Subcutaneous abdominal adipose tissue (tissue), 5 donors: ENCODE results near the gene GPR148.
"Not testable (repeated sequence)": the region's sequence is repeated elsewhere in the genome, so short reads cannot be mapped to it uniquely, and the experiment has no call there.

ENCODE experiments used
- H3K27ac ChIP-seq: one replicate; pipeline ENCODE4 v1.7.0; 2013; ENCODE audit warnings: low read depth, mild to moderate bottlenecking, inconsistent platforms, low read length, moderate library complexity
- H3K27me3 ChIP-seq, 5 donors: one replicate each; pipeline ENCODE4 v1.7.0; 2013; ENCODE audit warnings: low read length in 5 of 5, inconsistent platforms in 1 of 5; ENCODE audit not compliant: control insufficient read depth in 5 of 5, insufficient read depth in 4 of 5
- H3K36me3 ChIP-seq, 5 donors: one replicate each; pipeline ENCODE4 v1.7.0; 2013; ENCODE audit warnings: low read length in 5 of 5; ENCODE audit not compliant: control insufficient read depth in 5 of 5, insufficient read depth in 5 of 5
- H3K4me1 ChIP-seq, 5 donors: one replicate each; pipeline ENCODE4 v1.7.0; 2013; ENCODE audit warnings: low read length in 5 of 5, mild to moderate bottlenecking in 3 of 5, moderate library complexity in 1 of 5; ENCODE audit not compliant: control insufficient read depth in 5 of 5, insufficient read depth in 5 of 5
- H3K4me3 ChIP-seq, 5 donors: one replicate each; pipeline ENCODE4 v1.7.0; 2013; ENCODE audit warnings: low read length in 5 of 5, low read depth in 1 of 5
- H3K9ac ChIP-seq, 5 donors: one replicate each; pipeline ENCODE4 v1.7.0; 2013; ENCODE audit warnings: low read length in 5 of 5, mild to moderate bottlenecking in 4 of 5, moderate library complexity in 3 of 5
- H3K9me3 ChIP-seq, 5 donors: one replicate each; pipeline ENCODE4 v1.7.0; 2013; ENCODE audit warnings: low read length in 5 of 5; ENCODE audit not compliant: control insufficient read depth in 5 of 5
- donor health status: healthy.
- donor health status: healthy.
- donor health status: healthy.
- donor health status: healthy.
- donor health status: healthy.

GPR148 gene

GRCh38 chr2:130727286-130727924 lies 1.5 kb upstream of the GPR148 start:
- H3K27me3 ChIP-seq = peaks cover 0 to 8% (median 5%) of the 10 kb centered on the region in 5 donors
- no peak overlapping the region for H3K27ac ChIP-seq
- peak overlapping the region in 4 of 5 donors; percentile 44 to 73 (median 64) for H3K9ac ChIP-seq
- H3K36me3 ChIP-seq = no peaks in the 10 kb centered on the region
- peaks cover 0 to 21% (median 18%) of the 10 kb centered on the region in 5 donors for H3K4me1 ChIP-seq
- no peaks in the 10 kb centered on the region for H3K9me3 ChIP-seq
- peak overlapping the region; percentile 61 to 72 (median 71) for H3K4me3 ChIP-seq

GRCh38 chr2:130728007-130728454 lies 839 bp upstream of the GPR148 start:
- Histone ChIP-seq H3K27ac (no peak overlapping the region), H3K27me3 (peaks cover 0 to 8% (median 5%) of the 10 kb centered on the region in 5 donors), H3K4me1 (peaks cover 0 to 21% (median 18%) of the 10 kb centered on the region in 5 donors), H3K9me3 (no peaks in the 10 kb centered on the region), H3K9ac (peak overlapping the region in 1 of 5 donors; percentile 32), H3K4me3 (peak overlapping the region in 4 of 5 donors; percentile 71 to 72 (median 71)), H3K36me3 (no peaks in the 10 kb centered on the region)

- no peak overlapping the region for H3K4me3 ChIP-seq
- H3K27ac ChIP-seq = no peak overlapping the region
- H3K36me3 ChIP-seq = no peaks in the 10 kb centered on the region
- H3K4me1 ChIP-seq = peaks cover 0 to 21% (median 18%) of the 10 kb centered on the region in 5 donors
- no peak overlapping the region for H3K9ac ChIP-seq
- peaks cover 0 to 8% (median 5%) of the 10 kb centered on the region in 5 donors for H3K27me3 ChIP-seq
- peaks cover 0 to 3% (median 0%) of the 10 kb centered on the region in 5 donors for H3K9me3 ChIP-seq
Measured at GRCh38 chr2:130729322-130730299, 741 bp downstream of the GPR148 start.

GRCh38 chr2:130732257-130732656 lies 3.4 kb downstream of the GPR148 start:
- not testable (repeated sequence) for H3K9ac ChIP-seq, H3K36me3 ChIP-seq, H3K27ac ChIP-seq, H3K4me3 ChIP-seq, H3K9me3 ChIP-seq, H3K27me3 ChIP-seq
- peaks cover 0 to 10% (median 8%) of the 10 kb centered on the region in 5 donors for H3K4me1 ChIP-seq

GRCh38 chr2:130735200-130735599 lies 6.3 kb downstream of the GPR148 start:
- H3K4me1 ChIP-seq = no peaks in the 10 kb centered on the region
- no peaks in the 10 kb centered on the region for H3K36me3 ChIP-seq
- no peak overlapping the region for H3K4me3 ChIP-seq
- peaks cover 0 to 9% (median 7%) of the 10 kb centered on the region in 5 donors for H3K9me3 ChIP-seq
- no peak overlapping the region for H3K27ac ChIP-seq
- no peak overlapping the region for H3K9ac ChIP-seq
- H3K27me3 ChIP-seq = peaks cover 0 to 5% (median 3%) of the 10 kb centered on the region in 5 donors

- H3K9me3 ChIP-seq = peaks cover 0 to 9% (median 7%) of the 10 kb centered on the region in 5 donors
- no peak overlapping the region for H3K9ac ChIP-seq
- no peak overlapping the region for H3K4me3 ChIP-seq
- peaks cover 0 to 7% (median 5%) of the 10 kb centered on the region in 5 donors for H3K27me3 ChIP-seq
- H3K4me1 ChIP-seq = no peaks in the 10 kb centered on the region
- no peaks in the 10 kb centered on the region for H3K36me3 ChIP-seq
- no peak overlapping the region for H3K27ac ChIP-seq
Measured at GRCh38 chr2:130736487-130736886, 7.6 kb downstream of the GPR148 start.

- no peak overlapping the region for H3K4me3 ChIP-seq
- no peak overlapping the region for H3K9ac ChIP-seq
- H3K4me1 ChIP-seq = no peaks in the 10 kb centered on the region
- H3K27ac ChIP-seq = no peak overlapping the region
- H3K36me3 ChIP-seq = no peaks in the 10 kb centered on the region
- H3K9me3 ChIP-seq = peaks cover 0 to 9% (median 7%) of the 10 kb centered on the region in 5 donors
- H3K27me3 ChIP-seq = peaks cover 0 to 7% (median 5%) of the 10 kb centered on the region in 5 donors
Measured at GRCh38 chr2:130737592-130737991, 8.7 kb downstream of the GPR148 start.

GRCh38 chr2:130740671-130741070 lies 11.8 kb downstream of the GPR148 start:
- Histone ChIP-seq H3K36me3 (no peaks in the 10 kb centered on the region), H3K9me3 (no peaks in the 10 kb centered on the region), H3K9ac (no peak overlapping the region), H3K4me1 (no peaks in the 10 kb centered on the region), H3K4me3 (no peak overlapping the region), H3K27ac (no peak overlapping the region), H3K27me3 (peaks cover 7 to 17% (median 13%) of the 10 kb centered on the region in 5 donors)

GRCh38 chr2:130743278-130743677 lies 14.4 kb downstream of the GPR148 start:
- Histone ChIP-seq H3K4me1 (no peaks in the 10 kb centered on the region), H3K27ac (no peak overlapping the region), H3K9me3 (no peaks in the 10 kb centered on the region), H3K27me3 (peaks cover 7 to 14% (median 11%) of the 10 kb centered on the region in 5 donors), H3K4me3 (no peak overlapping the region), H3K9ac (no peak overlapping the region), H3K36me3 (no peaks in the 10 kb centered on the region)
